GM12874 (cell line): ENCODE measurements around the gene C4BPA.

Experiments
- TF ChIP-seq, protein P1 (sequence below): IDR thresholded peaks from 2 replicates; pipeline ENCODE4 v1.5.1; 2011; ENCODE audit warnings: low read depth, mild to moderate bottlenecking, control low read depth, low read length, moderate library complexity; ENCODE audit not compliant: insufficient read depth

C4BPA gene

DNA sequence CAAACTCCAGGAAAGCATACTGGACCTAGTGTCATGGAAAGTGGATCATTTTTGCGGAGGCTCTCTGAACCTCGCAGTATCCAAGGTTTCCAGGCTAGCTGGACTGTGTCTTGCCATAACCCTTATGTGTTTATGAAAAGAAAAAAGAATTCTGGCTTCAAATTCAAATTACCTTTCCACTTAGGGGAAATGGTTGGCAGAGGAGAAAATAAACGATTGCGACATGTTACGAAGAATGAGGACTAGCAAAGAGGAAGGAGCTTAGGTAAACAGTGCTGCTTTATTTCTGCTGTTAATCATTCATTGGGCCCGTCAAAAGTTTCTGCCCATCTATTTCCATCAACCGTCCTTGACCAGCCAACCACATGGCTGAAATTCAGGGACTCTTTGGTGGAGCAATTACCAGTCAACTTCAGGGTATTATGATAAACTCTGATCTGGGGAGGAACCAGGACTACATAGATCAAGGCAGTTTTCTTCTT is at the start of gene C4BPA:
C4BPA (plus strand) TSS at position 342 of the 482 bp plus-strand sequence. CDS start 8,793 bp downstream, outside the sequence.
- TF ChIP-seq, protein P1, sequence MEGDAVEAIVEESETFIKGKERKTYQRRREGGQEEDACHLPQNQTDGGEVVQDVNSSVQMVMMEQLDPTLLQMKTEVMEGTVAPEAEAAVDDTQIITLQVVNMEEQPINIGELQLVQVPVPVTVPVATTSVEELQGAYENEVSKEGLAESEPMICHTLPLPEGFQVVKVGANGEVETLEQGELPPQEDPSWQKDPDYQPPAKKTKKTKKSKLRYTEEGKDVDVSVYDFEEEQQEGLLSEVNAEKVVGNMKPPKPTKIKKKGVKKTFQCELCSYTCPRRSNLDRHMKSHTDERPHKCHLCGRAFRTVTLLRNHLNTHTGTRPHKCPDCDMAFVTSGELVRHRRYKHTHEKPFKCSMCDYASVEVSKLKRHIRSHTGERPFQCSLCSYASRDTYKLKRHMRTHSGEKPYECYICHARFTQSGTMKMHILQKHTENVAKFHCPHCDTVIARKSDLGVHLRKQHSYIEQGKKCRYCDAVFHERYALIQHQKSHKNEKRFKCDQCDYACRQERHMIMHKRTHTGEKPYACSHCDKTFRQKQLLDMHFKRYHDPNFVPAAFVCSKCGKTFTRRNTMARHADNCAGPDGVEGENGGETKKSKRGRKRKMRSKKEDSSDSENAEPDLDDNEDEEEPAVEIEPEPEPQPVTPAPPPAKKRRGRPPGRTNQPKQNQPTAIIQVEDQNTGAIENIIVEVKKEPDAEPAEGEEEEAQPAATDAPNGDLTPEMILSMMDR = no peak

DNA sequence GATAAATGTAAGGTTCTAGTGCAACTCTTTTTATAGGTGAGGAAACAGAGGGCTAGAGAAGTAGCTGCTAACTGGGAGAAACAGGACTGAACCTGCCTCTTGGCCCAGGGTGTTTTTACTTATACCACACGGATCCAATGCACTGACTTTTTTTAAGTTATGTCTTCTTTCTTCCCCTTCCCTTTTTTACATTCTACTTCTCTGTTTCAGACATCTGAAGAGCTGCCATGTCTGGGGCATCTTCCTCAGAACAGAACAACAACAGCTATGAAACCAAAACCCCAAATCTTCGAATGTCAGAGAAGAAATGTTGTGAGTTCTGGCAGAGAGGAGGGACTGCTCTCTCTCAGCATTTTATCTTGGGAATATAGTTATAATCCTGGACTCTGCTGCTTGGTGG is 49.5 kb upstream of the C4BPA start:
- TF ChIP-seq, protein P1 = no peak

DNA sequence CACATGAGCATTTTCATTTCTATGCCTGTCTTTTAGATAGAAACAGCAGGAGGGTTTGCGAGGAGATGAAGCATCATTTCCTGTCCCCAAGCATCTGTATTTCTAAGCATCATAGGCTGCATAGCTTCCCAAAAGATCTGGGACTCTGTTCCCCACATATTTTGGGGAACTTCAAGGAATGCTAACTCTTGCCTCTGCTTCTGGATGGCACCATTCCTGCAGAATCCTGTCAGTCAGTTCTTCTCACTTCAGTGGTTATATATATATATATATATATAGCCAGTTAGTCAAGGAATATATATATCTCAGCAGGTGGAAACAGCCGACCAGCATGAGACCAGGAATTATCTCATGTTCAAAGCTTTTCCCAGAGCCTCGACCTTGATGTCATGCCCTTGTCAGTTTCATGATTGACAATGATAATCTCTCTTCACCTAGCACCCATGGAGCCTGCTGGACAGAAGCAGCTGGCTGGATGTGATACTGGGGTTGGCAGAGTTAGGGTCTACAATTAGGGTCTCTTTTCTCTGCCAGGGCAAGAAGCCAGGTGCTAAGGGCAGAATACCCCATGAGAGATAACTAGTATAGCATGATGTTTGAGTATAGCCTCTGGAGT is 48.5 kb upstream of the C4BPA start:
- TF ChIP-seq, protein P1 = no peak

DNA sequence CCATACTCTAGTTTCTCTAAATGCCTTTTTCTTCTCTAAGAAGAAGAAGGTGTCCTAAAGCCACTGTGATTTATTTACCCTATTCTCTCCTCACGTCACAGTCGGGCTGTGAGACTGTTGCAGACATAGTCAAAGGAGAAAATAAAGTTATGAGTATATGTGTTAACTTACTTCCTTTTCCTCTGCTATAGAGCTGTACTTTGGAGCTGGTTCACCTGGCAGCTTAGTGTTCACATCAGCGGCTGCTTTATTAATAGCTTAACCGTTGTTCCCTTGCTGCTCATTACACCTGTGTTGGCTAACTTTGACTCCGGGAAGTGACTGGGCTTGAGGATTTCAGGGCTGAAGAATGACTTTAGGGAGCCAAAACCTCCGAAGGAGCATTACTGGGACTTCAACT is 47.4 kb upstream of the C4BPA start:
- TF ChIP-seq, protein P1 = no peak

DNA sequence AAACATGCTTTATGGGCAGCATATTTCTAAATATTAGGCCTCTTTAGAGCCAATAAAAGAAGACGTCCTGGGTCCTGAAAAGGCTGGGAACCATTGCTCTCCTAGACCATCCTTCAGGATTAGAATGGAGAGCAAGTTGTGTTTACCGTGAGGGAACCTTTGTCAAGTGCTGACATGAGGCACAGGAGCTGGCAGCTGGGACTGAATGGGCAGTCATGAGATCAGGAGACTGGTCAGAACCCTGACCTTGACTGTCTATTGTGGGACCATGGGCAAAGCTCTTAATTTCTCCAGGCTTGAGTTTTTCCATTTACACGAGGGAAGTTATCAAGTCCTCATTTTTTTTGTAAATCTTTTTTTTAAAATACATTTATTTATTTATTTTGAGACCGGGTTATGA is 45.8 kb upstream of the C4BPA start:
- TF ChIP-seq, protein P1 = no peak

DNA sequence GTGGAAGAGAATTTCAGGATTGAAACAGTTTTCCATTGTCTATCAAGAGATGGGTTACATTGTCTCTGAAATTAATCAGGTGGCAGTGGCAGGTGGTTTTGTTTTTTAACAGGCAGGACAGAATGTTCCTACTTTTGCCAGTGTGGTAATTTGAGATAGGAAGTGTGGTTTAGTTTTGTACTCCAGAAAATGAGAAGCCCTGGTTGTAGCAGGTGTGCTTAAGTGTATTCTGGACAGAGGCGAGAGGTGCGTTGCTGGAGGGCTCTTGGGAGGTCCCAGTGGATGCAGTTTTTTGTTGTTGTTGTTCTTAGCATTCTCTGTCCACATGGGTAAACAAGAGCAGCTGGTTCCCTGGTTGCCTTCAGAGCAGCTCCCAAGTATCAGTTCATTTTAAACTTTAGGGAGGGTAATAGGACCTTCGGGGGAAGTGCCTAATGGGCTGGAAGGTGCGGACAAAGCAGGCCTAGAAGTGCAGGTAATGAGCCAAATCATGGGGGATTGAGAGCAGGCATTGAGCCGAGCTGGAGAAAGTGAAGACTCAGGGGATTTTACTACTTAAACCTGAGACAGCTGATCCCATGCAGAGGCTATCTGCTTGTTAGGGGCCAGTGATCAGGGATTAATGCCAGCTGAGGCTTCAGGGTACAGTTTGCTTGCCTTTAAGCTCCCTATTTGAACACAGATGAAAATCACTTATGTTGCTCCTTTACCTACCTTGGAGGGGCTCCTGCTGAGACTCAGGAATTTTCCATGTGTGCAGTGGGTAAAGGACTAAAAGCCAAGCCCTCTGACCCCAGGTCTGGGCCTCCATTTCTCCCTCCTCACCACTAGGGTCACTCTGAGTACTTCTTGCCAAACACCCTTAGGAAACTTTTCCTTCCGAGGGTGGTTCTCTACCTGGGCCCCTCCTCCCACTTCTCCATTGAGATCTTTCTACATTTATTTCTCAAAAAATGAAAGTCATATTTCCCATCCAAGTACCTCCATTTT is 44.9 kb upstream of the C4BPA start:
- TF ChIP-seq, protein P1 = 0 out of 2 replicates have a peak, but pooled peaks have one; percentile 8

DNA sequence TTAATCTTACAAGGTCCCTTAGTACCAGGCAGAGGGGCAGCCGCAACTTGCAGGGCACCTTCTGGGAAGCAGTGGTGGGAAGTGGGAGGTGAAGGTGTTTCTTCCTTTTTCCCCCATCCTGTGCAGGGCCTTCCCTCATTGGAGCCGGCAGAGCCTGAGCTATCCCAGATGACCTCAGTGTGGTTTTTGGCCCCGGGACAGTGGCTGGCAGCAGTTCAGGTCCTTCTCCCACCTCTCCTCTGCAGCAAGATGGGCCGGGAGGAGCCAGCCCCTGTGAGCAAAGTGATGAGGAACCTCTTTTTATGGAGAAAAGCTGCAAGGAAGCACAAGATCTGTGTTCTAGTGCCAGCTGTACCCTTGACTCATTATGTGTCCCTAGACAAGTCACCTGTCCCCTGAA is 44.2 kb upstream of the C4BPA start:
- TF ChIP-seq, protein P1 = no peak
